Right lobe of liver (tissue), 6 donors: ENCODE results near the gene TGFB1. TPM values are rescaled to one million over a fixed set of nuclear protein-coding genes. Genes with fewer than 3 reads are reported as not detected.
A peak's percentile ranks its signal among the peaks of the same experiment; 100 is the strongest.

Experiments
- ATAC-seq, 4 donors: fragments of 200-7000 bp; cut with Tn5 transposase; one replicate each; pipeline ENCODE4 v1.9.1; 2020; ENCODE audit warnings: mild to moderate bottlenecking in 4 of 4, moderate library complexity in 4 of 4
- DNase-seq, 3 donors: peaks; one replicate each; pipeline ENCODE4 v3.0.0-alpha.2; 2020
- H3K27ac ChIP-seq, 3 donors: fragments of 200-600 bp; one replicate each; pipeline ENCODE4 v1.8.0; 2022
- H3K27me3 ChIP-seq, 2 donors: fragments of 200-600 bp; one replicate each; pipeline ENCODE4 v1.8.0; 2022
- H3K36me3 ChIP-seq, 4 donors: fragments of 200-600 bp; sonication (generic) in 1 of 4; one replicate each; pipeline versions ENCODE4 v1.5.1 to v1.8.0; 2017 to 2022; ENCODE audit warnings: control low read depth in 1 of 4
- H3K4me1 ChIP-seq, 4 donors: fragments of 200-600 bp; sonication (generic) in 1 of 4; one replicate each; pipeline versions ENCODE4 v1.5.1 to v1.8.0; 2017 to 2022; ENCODE audit warnings: control low read depth in 1 of 4
- H3K4me3 ChIP-seq, 3 donors: fragments of 200-600 bp; one replicate each; pipeline ENCODE4 v1.8.0; 2022
- H3K9me3 ChIP-seq, 4 donors: fragments of 200-600 bp; sonication (generic) in 1 of 4; one replicate each; pipeline versions ENCODE4 v1.5.1 to v1.8.0; 2017 to 2022; ENCODE audit warnings: control low read depth in 1 of 4
- CTCF ChIP-seq, 4 donors: fragments of 200-600 bp in 3 of 4; fragments of 450-650 bp in 1 of 4; IDR thresholded peaks; one replicate each; pipeline versions ENCODE4 v1.5.1 to v1.8.0; 2016 to 2022; ENCODE audit warnings: antibody characterized with exemption in 4 of 4, mild to moderate bottlenecking in 2 of 4
- POLR2A ChIP-seq: fragments of 450-650 bp; IDR thresholded peaks from one replicate; pipeline ENCODE4 v1.6.1; 2017; ENCODE audit warnings: antibody characterized with exemption, mild to moderate bottlenecking
- WGBS: methylation state at CpG from one replicate; pipeline ENCODE4 v1.1.6; 2018; ENCODE audit warnings: low coverage, low lambda C conversion rate; ENCODE audit not compliant: insufficient coverage; ENCODE audit errors: missing lambda C conversion rate; 5-methylcytosine and 5-hydroxymethylcytosine counted together
- intact Hi-C, 2 donors: fragments of 100-400 bp; cut with DNase I; formaldehyde crosslinking; loops; one replicate each; pipeline versions ENCODE4 v1.11.2 to v1.14.1; 2022
- long read RNA-seq: library from polyadenylated mRNA; unstranded; transcript quantifications from one replicate; pipeline ENCODE4 v2.0.0, GENCODE V29; 2019
- total RNA-seq, 6 experiments: library from RNA; depleted of rRNA in 2 of 6; stranded (reverse); fragments of >200 nt in 2 of 6; fragmentation: NEBNext Ultra II Directional in 3 of 6; extraction: Animal tissue kit (Norgen Biotek cat#: 25700) in 3 of 6; gene quantifications; one replicate each; pipeline versions ENCODE4 v1.1.0 to v1.2.4, GENCODE V29; 2016 to 2023
- donor health status: DM: no; HTN: yes; CAD: no.
- donor health status: DM: no; HTN: no; CAD: no.
- donor health status: DM: no; HTN: no; CAD: no.
- donor health status: DM: no; HTN: yes; CAD: no.
- donor health status: DM: no; HTN: yes; CAD: no.

Gene TGFB1
- 10 to 100 TPM in 2 of 6 experiments, 1 to 10 TPM in 4; 4.9 to 19.1 (median 8.5) TPM for total RNA-seq
- long read RNA-seq, partial matches to known transcripts = 0 of 1 reads
- long read RNA-seq, other reads (novel, unspliced or antisense) = 1 of 1 reads

DNA sequence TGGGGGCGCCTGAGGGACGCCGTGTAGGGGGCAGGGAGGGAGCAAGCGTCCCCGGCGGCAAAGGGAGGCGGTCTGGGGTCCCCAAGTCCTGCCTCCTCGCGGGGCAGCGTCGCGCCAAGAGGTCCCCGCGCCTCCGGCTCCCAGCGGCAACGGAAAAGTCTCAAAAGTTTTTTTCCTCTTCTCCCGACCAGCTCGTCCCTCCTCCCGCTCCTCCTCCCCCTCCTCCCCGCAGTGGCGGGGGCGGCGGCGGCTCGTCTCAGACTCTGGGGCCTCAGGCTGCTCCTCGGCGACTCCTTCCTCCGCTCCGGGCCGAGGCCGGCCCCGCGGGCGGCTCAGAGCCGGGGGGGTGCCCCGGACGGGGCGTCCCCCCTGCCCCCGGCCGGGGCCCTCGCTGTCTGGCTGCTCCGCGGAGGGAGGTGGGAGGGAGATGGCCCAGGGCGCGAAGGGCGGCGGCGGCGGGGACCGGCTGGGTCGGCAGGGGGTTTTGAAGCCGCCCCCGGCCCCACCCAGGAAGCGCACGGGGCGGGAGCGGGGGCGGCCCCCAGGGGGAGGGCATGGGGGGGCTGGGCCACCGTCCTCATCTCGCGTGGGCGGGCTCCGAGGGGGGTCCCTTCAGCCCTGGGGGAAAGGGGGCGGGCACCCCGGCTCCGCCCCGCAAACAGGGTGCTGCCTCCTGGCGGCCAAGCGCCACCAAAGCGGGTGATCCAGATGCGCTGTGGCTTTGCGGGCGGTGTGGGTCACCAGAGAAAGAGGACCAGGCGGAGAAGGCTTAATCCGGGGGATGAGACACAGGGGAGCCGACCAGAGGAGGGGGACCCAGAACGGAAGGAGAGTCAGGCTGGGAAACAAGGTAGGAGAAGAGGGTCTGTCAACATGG is at the start of gene TGFB1:
Gene TGFB1, minus strand, starts transcription at position 457 of the 877 bp plus-strand sequence. CDS start 878 bp downstream, outside the sequence.
- Histone ChIP-seq H3K27ac (peak within 1 kb of the TSS; percentile 44 to 91 (median 66)), H3K4me3 (peak within 1 kb of the TSS; percentile 51 to 62 (median 60)), H3K9me3 (no peaks in the 10 kb centered on the region), H3K4me1 (peaks cover 0 to 18% (median 0%) of the 10 kb centered on the region in 4 donors), H3K36me3 (no peaks in the 10 kb centered on the region), H3K27me3 (no peaks in the 10 kb centered on the region)
- peak; percentile 76 to 82 (median 78) for ATAC-seq
- TF ChIP-seq CTCF (IDR thresholded peaks at IDR 0.05) (peak; percentile 69 to 86 (median 77)), POLR2A (peak; percentile 68)
- 7% methylated on average over 5 of the region's 78 CpGs for WGBS
- peak; percentile 84 to 91 (median 91) for DNase-seq
- intact Hi-C loops = no loop called here

DNA sequence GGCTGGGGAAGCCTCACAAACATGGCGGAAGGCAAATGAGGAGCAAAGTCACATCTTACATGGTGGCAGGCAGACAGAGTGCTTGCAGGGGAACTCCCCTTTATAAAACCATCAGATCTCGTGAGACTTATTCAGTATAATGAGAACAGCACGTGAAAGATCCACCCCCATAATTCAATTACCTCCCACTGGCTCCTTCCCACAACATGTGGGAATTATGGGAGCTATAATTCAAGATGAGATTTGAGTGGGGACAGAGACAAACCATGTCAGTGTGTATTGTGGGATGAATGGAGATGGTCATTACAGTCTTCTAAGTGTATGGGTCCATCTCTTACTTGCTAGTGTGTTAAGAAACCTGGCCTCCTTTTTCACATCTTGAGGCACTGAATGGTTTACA is 48.3 kb upstream of the TGFB1 start:
- H3K9me3 ChIP-seq = no peaks in the 10 kb centered on the region
- no peak for DNase-seq
- H3K4me1 ChIP-seq = peaks cover 0 to 16% (median 4%) of the 10 kb centered on the region in 4 donors
- 80% methylated on average over 3 of the region's 3 CpGs for WGBS
- H3K27ac ChIP-seq = no peak overlapping the region
- no peak overlapping the region for H3K4me3 ChIP-seq
- H3K27me3 ChIP-seq = no peaks in the 10 kb centered on the region
- no peak for TF ChIP-seq CTCF (IDR thresholded peaks at IDR 0.05)
- TF ChIP-seq POLR2A = no peak
- no peaks in the 10 kb centered on the region for H3K36me3 ChIP-seq
- ATAC-seq = no peak
- intact Hi-C loops = no loop called here

- no peaks in the 10 kb centered on the region for H3K9me3 ChIP-seq
- no peak overlapping the region for H3K4me3 ChIP-seq
- intact Hi-C loops = no loop called here
- no peaks in the 10 kb centered on the region for H3K36me3 ChIP-seq
- 80% methylated on average over 3 of the region's 4 CpGs for WGBS
- H3K27ac ChIP-seq = no peak overlapping the region
- H3K4me1 ChIP-seq = peaks cover 0 to 18% (median 4%) of the 10 kb centered on the region in 4 donors
- DNase-seq (no peak), ATAC-seq (peak in 1 of 4 donors; percentile 33)
- no peaks in the 10 kb centered on the region for H3K27me3 ChIP-seq
- TF ChIP-seq POLR2A = no peak
Measured at GRCh38 chr19:41401483-41401882, 47.8 kb upstream of the TGFB1 start.

GRCh38 chr19:41399525-41399924 is 45.8 kb upstream of the TGFB1 start:
- intact Hi-C loops = no loop called here
- peaks cover 0 to 28% (median 4%) of the 10 kb centered on the region in 4 donors for H3K4me1 ChIP-seq
- no peak overlapping the region for H3K4me3 ChIP-seq
- 86% methylated on average over 2 of the region's 2 CpGs for WGBS
- H3K27me3 ChIP-seq = no peaks in the 10 kb centered on the region
- H3K27ac ChIP-seq = no peak overlapping the region
- H3K36me3 ChIP-seq = no peaks in the 10 kb centered on the region
- TF ChIP-seq CTCF (IDR thresholded peaks at IDR 0.05) (no peak), POLR2A (no peak)
- ATAC-seq (no peak), DNase-seq (no peak)
- no peaks in the 10 kb centered on the region for H3K9me3 ChIP-seq

DNA sequence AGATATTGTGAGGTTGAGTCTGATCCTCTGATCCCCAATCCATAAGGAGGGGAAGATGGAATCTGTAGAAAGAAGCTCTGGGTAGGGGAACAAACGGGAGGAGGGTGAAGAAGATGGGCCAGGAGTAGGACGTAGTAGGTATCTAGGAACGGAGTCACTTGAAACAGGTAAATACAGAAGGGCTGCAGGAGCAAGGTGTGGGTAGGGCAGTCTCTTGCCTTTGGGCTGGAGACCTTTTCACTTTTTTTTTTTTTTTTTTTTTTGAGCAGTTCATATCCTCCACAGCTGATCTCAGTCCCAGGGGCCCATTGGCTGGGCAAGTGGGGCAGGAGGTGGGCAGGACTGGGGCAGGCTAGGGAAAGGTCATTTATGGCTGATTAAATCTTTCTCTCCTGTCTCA is 45.4 kb upstream of the TGFB1 start:
- Histone ChIP-seq H3K36me3 (no peaks in the 10 kb centered on the region), H3K9me3 (no peaks in the 10 kb centered on the region), H3K27me3 (no peaks in the 10 kb centered on the region), H3K27ac (no peak overlapping the region), H3K4me1 (peaks cover 0 to 28% (median 4%) of the 10 kb centered on the region in 4 donors), H3K4me3 (peak overlapping the region in 2 of 3 donors; percentile 95)
- intact Hi-C loops = no loop called here
- TF ChIP-seq CTCF (IDR thresholded peaks at IDR 0.05) (no peak), POLR2A (no peak)
- ATAC-seq (no peak), DNase-seq (no peak)
- 91% methylated on average over 3 of the region's 3 CpGs for WGBS
